H1 (cell line): ENCODE results near the gene DGKI. TPM values are rescaled to one million over a fixed set of nuclear protein-coding genes. Genes with fewer than 3 reads are reported as not detected.

Source experiments
- CTCF ChIA-PET: fragments of 300-600 bp; sonication (Branson Sonifier 250); formaldehyde crosslinking; loops from one replicate; lab custom pipeline; 2021; ENCODE audit not compliant: partially characterized antibody; lab: Charles Lee
- POLR2A ChIA-PET: fragments of 300-600 bp; sonication (Branson Sonifier 250); formaldehyde crosslinking; loops from one replicate; lab custom pipeline; 2021; ENCODE audit warnings: inconsistent platforms; ENCODE audit not compliant: partially characterized antibody; lab: Charles Lee
- DNase-seq, 2 experiments: peaks; one replicate each; pipeline versions ENCODE4 v3.0.0 to v3.0.0-alpha.2; 2010 to 2022; ENCODE audit warnings: low spot score in 2 of 2, low read depth in 1 of 2, mixed read lengths in 1 of 2
- FAIRE-seq: peaks from 2 replicates; lab custom pipeline; 2011; peaks lifted over from hg19 to GRCh38; lab: Jason Lieb, UNC
- H2AFZ ChIP-seq: 2 replicates; pipeline ENCODE4 v1.8.1; 2012; ENCODE audit warnings: low read length, inconsistent platforms
- H2AK5ac ChIP-seq: 2 replicates; pipeline ENCODE4 v1.6.1; 2013; ENCODE audit warnings: low read depth, low read length
- H2BK120ac ChIP-seq: replicated peaks from 2 replicates; pipeline ENCODE3; 2013; ENCODE audit warnings: low read depth, low read length, inconsistent platforms
- H2BK12ac ChIP-seq: 2 replicates; pipeline ENCODE4 v1.6.1; 2013; ENCODE audit warnings: low read depth, low read length
- H2BK15ac ChIP-seq: 2 replicates; pipeline ENCODE4 v1.6.1; 2013; ENCODE audit warnings: low read length
- H2BK20ac ChIP-seq: 2 replicates; pipeline ENCODE4 v1.6.1; 2013; ENCODE audit warnings: low read length
- H2BK5ac ChIP-seq: 2 replicates; pipeline ENCODE4 v1.6.1; 2013; ENCODE audit warnings: low read depth, low read length
- H3K14ac ChIP-seq: 2 replicates; pipeline ENCODE4 v1.6.1; 2013; ENCODE audit warnings: inconsistent platforms; ENCODE audit not compliant: insufficient read length
- H3K18ac ChIP-seq: 2 replicates; pipeline ENCODE4 v1.6.1; 2013; ENCODE audit warnings: low read length; ENCODE audit errors: extremely low read depth
- H3K23ac ChIP-seq: 2 replicates; pipeline ENCODE4 v1.6.1; 2013; ENCODE audit warnings: inconsistent platforms; ENCODE audit not compliant: insufficient read length
- H3K23me2 ChIP-seq: 2 replicates; pipeline ENCODE4 v1.6.1; 2013; ENCODE audit warnings: low read depth, low read length
- H3K27ac ChIP-seq: 2 replicates; pipeline ENCODE4 v1.6.1; 2011; ENCODE audit warnings: low read depth, low read length, inconsistent platforms
- H3K27me3 ChIP-seq, 4 experiments: replicated peaks in 1 of 4; 1 replicate in 1 of 4; 2 replicates in 3 of 4; pipeline versions ENCODE4 v1.6.1 to v1.8.1; 2011 to 2013; ENCODE audit warnings: low read length in 3 of 4, mild to moderate bottlenecking in 3 of 4, inconsistent platforms in 2 of 4, mixed read lengths in 2 of 4, moderate library complexity in 1 of 4; ENCODE audit not compliant: control insufficient read depth in 3 of 4, insufficient read depth in 3 of 4; ENCODE audit errors: extremely low read depth in 1 of 4
- H3K36me3 ChIP-seq, 4 experiments: 2 replicates each; pipeline versions ENCODE4 v1.6.1 to v1.8.1; 2011 to 2013; ENCODE audit warnings: mild to moderate bottlenecking in 4 of 4, low read length in 3 of 4, moderate library complexity in 2 of 4, control low read depth in 1 of 4, inconsistent platforms in 1 of 4; ENCODE audit not compliant: insufficient read depth in 4 of 4, control insufficient read depth in 2 of 4
- H3K4ac ChIP-seq: replicated peaks from 2 replicates; pipeline ENCODE3; 2013; ENCODE audit warnings: low read length, low read depth, mixed read lengths, inconsistent platforms; ENCODE audit not compliant: insufficient read length
- H3K4me1 ChIP-seq, 4 experiments: replicated peaks in 1 of 4; 1 replicate in 1 of 4; 2 replicates in 3 of 4; pipeline versions ENCODE4 v1.6.1 to v1.8.1; 2011 to 2013; ENCODE audit warnings: low read length in 3 of 4, inconsistent platforms in 2 of 4, mixed read lengths in 1 of 4; ENCODE audit not compliant: insufficient read depth in 4 of 4, control insufficient read depth in 3 of 4
- H3K4me2 ChIP-seq, 2 experiments: 2 replicates each; pipeline versions ENCODE4 v1.6.1 to v1.8.1; 2011 to 2013; ENCODE audit warnings: low read depth in 2 of 2, low read length in 2 of 2, control low read depth in 1 of 2, inconsistent platforms in 1 of 2, mild to moderate bottlenecking in 1 of 2; ENCODE audit not compliant: insufficient read depth in 1 of 2
- H3K4me3 ChIP-seq, 4 experiments: fragments of 200-600, 300-600 bp in 1 of 4; sonication (generic), shearing (Covaris generic), sonication (Bioruptor Twin) in 1 of 4; 2 replicates each; pipeline versions ENCODE4 v1.5.1 to v1.8.1; 2011 to 2016; ENCODE audit warnings: low read length in 4 of 4, low read depth in 3 of 4, control low read depth in 2 of 4, inconsistent platforms in 2 of 4, mild to moderate bottlenecking in 2 of 4, mixed read lengths in 1 of 4, moderate library complexity in 1 of 4; ENCODE audit not compliant: insufficient read depth in 2 of 4; ENCODE audit errors: extremely low read depth in 1 of 4
- H3K56ac ChIP-seq: replicated peaks from 2 replicates; pipeline ENCODE3; 2013; ENCODE audit warnings: low read depth, mild to moderate bottlenecking, mixed read lengths, low read length, inconsistent platforms; ENCODE audit not compliant: insufficient read length
- H3K79me1 ChIP-seq: 2 replicates; pipeline ENCODE4 v1.6.1; 2013; ENCODE audit warnings: low read depth, low read length, control low read depth
- H3K79me2 ChIP-seq, 2 experiments: 2 replicates each; pipeline versions ENCODE4 v1.6.1 to v1.8.1; 2012 to 2013; ENCODE audit warnings: low read length in 2 of 2, mild to moderate bottlenecking in 2 of 2, inconsistent platforms in 1 of 2; ENCODE audit not compliant: insufficient read depth in 2 of 2, control insufficient read depth in 1 of 2
- H3K9ac ChIP-seq, 4 experiments: replicated peaks in 1 of 4; 1 replicate in 1 of 4; 2 replicates in 3 of 4; pipeline versions ENCODE4 v1.6.1 to v1.8.1; 2011 to 2013; ENCODE audit warnings: low read depth in 3 of 4, low read length in 3 of 4, control low read depth in 2 of 4, mild to moderate bottlenecking in 2 of 4, moderate library complexity in 2 of 4, inconsistent platforms in 1 of 4; ENCODE audit errors: extremely low read depth in 1 of 4
- H3K9me3 ChIP-seq, 2 experiments: 2 replicates each; pipeline versions ENCODE4 v1.6.1 to v1.8.1; 2012 to 2013; ENCODE audit warnings: mild to moderate bottlenecking in 2 of 2, moderate library complexity in 2 of 2, control low read depth in 1 of 2, inconsistent platforms in 1 of 2, low read depth in 1 of 2, low read length in 1 of 2, mixed read lengths in 1 of 2; ENCODE audit not compliant: insufficient read depth in 2 of 2
- H4K20me1 ChIP-seq, 2 experiments: replicated peaks in 1 of 2; 2 replicates each; pipeline versions ENCODE3 to v1.8.1; 2011 to 2013; ENCODE audit warnings: inconsistent platforms in 2 of 2, low read length in 2 of 2, mild to moderate bottlenecking in 1 of 2; ENCODE audit not compliant: insufficient read depth in 2 of 2, control insufficient read depth in 1 of 2
- H4K5ac ChIP-seq: 2 replicates; pipeline ENCODE4 v1.6.1; 2013; ENCODE audit warnings: low read length, low read depth, mixed read lengths, inconsistent platforms; ENCODE audit not compliant: insufficient read length
- H4K8ac ChIP-seq: 2 replicates; pipeline ENCODE4 v1.8.0; 2013; ENCODE audit warnings: mild to moderate bottlenecking, moderate library complexity, low read length, inconsistent platforms; ENCODE audit not compliant: insufficient read depth; ENCODE audit errors: extremely low read depth
- H4K91ac ChIP-seq: replicated peaks from 2 replicates; pipeline ENCODE3; 2013; ENCODE audit warnings: low read length, mixed read lengths, inconsistent platforms; ENCODE audit not compliant: insufficient read length
- ASH2L ChIP-seq: fragments of 200-600, 300-600 bp; sonication (generic); IDR thresholded peaks from one replicate; pipeline ENCODE4 v1.7.1; 2017; ENCODE audit warnings: low read length
- BCL11A ChIP-seq, 2 experiments: IDR thresholded peaks; one replicate each; pipeline ENCODE4 v1.6.1; 2011; ENCODE audit warnings: low read depth in 2 of 2, low read length in 2 of 2, mild to moderate bottlenecking in 2 of 2
- CTBP2 ChIP-seq: IDR thresholded peaks from 2 replicates; pipeline ENCODE4 v1.7.0; 2011; ENCODE audit warnings: borderline replicate concordance, mild to moderate bottlenecking, moderate library complexity, mixed read lengths, low read length; ENCODE audit not compliant: insufficient read depth, insufficient read length
- EP300 ChIP-seq, 2 experiments: IDR thresholded peaks; 1 replicate in 1 of 2; 2 replicates in 1 of 2; pipeline ENCODE4 v1.6.1; 2011 to 2012; ENCODE audit warnings: low read depth in 2 of 2, low read length in 2 of 2, mild to moderate bottlenecking in 2 of 2, borderline replicate concordance in 1 of 2, inconsistent platforms in 1 of 2, moderate library complexity in 1 of 2
- HDAC2 ChIP-seq, 2 experiments: fragments of 300-600 bp in 1 of 2; sonication (generic) in 1 of 2; IDR thresholded peaks; 2 replicates each; pipeline ENCODE4 v1.6.1; 2011 to 2012; ENCODE audit warnings: low read depth in 2 of 2, low read length in 2 of 2, mild to moderate bottlenecking in 2 of 2, moderate library complexity in 2 of 2, borderline replicate concordance in 1 of 2, inconsistent platforms in 1 of 2
- MAFK ChIP-seq: IDR thresholded peaks from 2 replicates; pipeline ENCODE4 v1.6.1; 2012; ENCODE audit warnings: low read depth, mild to moderate bottlenecking, improper control_type of control experiment, low read length
- RFX5 ChIP-seq: IDR thresholded peaks from 2 replicates; pipeline ENCODE4 v1.6.1; 2011; ENCODE audit warnings: low read depth, low read length, improper control_type of control experiment, borderline replicate concordance
- SP1 ChIP-seq: IDR thresholded peaks from 2 replicates; pipeline ENCODE4 v1.6.1; 2011; ENCODE audit warnings: low read depth, low read length
- WGBS, 2 experiments: shearing (Covaris generic) in 1 of 2; methylation state at CpG; one replicate each; pipeline versions ENCODE4 v1.1.6 to v1.1.7; 2013 to 2015; ENCODE audit warnings: low lambda C conversion rate in 2 of 2, mixed read lengths in 2 of 2, inconsistent platforms in 1 of 2, low coverage in 1 of 2, missing lambda C conversion rate in 1 of 2; ENCODE audit not compliant: insufficient replicate concordance in 2 of 2, insufficient coverage in 1 of 2, insufficient read length in 1 of 2; ENCODE audit errors: extremely low coverage in 1 of 2, missing lambda C conversion rate in 1 of 2; 5-methylcytosine and 5-hydroxymethylcytosine counted together
- polyA plus RNA-seq, 7 experiments: library from polyadenylated mRNA; depleted of rRNA in 3 of 7; stranded (reverse) in 5 of 7; unstranded in 2 of 7; fragments of >200 nt in 5 of 7; fragments of 200-250 nt in 2 of 7; gene quantifications; 1 replicate in 5 of 7; 2 replicates in 1 of 7; 4 replicates in 1 of 7; pipeline versions ENCODE4 v1.2.1 to v1.2.3, GENCODE V29; 2011 to 2013; ENCODE audit warnings: missing spikeins in 2 of 7, mixed read lengths in 2 of 7
- total RNA-seq: library from RNA; stranded (reverse); fragmentation: NEBNext Ultra II Directional; extraction: Animal tissue kit (Norgen Biotek cat#: 25700); gene quantifications from 2 replicates; pipeline ENCODE4 v1.2.1, GENCODE V29; 2021

Gene DGKI
- total and polyA plus RNA-seq, 2 of the 8 experiments (the other 6 are each of a cell fraction or from before 2014, with no cell fraction given) = 0.20 to 0.71 TPM

DNA sequence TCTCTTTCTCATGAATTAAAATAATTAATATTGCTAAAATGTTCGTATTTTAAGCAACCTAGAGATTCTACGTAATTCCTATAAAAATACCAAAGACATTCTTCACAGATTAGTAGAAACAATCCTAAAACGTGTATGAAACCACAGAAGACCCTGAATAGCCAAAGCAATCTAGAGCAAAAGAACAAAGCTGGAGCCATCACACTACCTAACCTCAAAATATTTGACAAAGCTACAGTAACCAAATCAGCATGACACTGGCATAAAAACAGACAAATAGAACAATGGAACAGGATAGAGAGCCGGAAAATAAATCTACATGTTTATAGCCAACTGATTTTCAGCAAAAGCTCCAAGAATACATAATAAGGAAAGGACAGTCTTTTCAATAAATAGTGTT, 397.8 kb downstream of the DGKI start:
- CTCF ChIA-PET = interaction anchor here (1.2 to 1.6 kb wide), 2 partner anchors 111 to 141 kb away, joined by 3 to 6 read pairs; no protein-coding TSS in a partner anchor
- TF ChIP-seq ASH2L (no peak), EP300 (IDR thresholded peaks at IDR 0.05; ENCODE audit: borderline replicate concordance in 1 of 2, low read depth in 2 of 2, low read length in 2 of 2) (no peak), MAFK (no peak), BCL11A (IDR thresholded peaks at IDR 0.05; ENCODE audit: low read depth in 2 of 2, low read length in 2 of 2) (no peak), SP1 (no peak), RFX5 (no peak), CTBP2 (no peak), HDAC2 (IDR thresholded peaks at IDR 0.05; ENCODE audit: borderline replicate concordance in 1 of 2, low read depth in 2 of 2, low read length in 2 of 2) (no peak)
- TF ChIP-seq, all 59 proteins: peak for 0
- no peaks in the 10 kb centered on the region for H3K36me3 ChIP-seq
- H3K23ac ChIP-seq = no peak overlapping the region
- H2AK5ac ChIP-seq = no peak overlapping the region
- FAIRE-seq = no peak
- H2BK5ac ChIP-seq = no peak overlapping the region
- no peak overlapping the region for H2AFZ ChIP-seq
- no peak overlapping the region for H2BK15ac ChIP-seq
- no peak overlapping the region for H3K4ac ChIP-seq
- no peak overlapping the region for H3K4me2 ChIP-seq
- H3K79me2 ChIP-seq = no peaks in the 10 kb centered on the region
- no peak overlapping the region for H3K9ac ChIP-seq
- H3K4me3 ChIP-seq = no peak overlapping the region
- WGBS, 2 experiments = 90% methylated on average over 4 of the region's 4 CpGs; no CpG with 5 or more reads in 1 of the 2 experiments
- H3K56ac ChIP-seq = no peak overlapping the region
- no peaks in the 10 kb centered on the region for H3K4me1 ChIP-seq
- no peak overlapping the region for H2BK120ac ChIP-seq
- H4K5ac ChIP-seq = no peak overlapping the region
- H4K20me1 ChIP-seq = no peaks in the 10 kb centered on the region
- H3K14ac ChIP-seq = no peak overlapping the region
- no peak overlapping the region for H3K18ac ChIP-seq
- POLR2A ChIA-PET = no interaction called here
- no peaks in the 10 kb centered on the region for H3K9me3 ChIP-seq
- no peak overlapping the region for H2BK12ac ChIP-seq
- no peak for DNase-seq
- no peak overlapping the region for H4K91ac ChIP-seq
- H3K27me3 ChIP-seq = no peaks in the 10 kb centered on the region
- H2BK20ac ChIP-seq = no peak overlapping the region
- H3K79me1 ChIP-seq = no peaks in the 10 kb centered on the region
- H3K23me2 ChIP-seq = no peaks in the 10 kb centered on the region
- H4K8ac ChIP-seq = no peak overlapping the region
- H3K27ac ChIP-seq = no peak overlapping the region
